HG03354 (cell line): ENCODE data around the gene SETD3.

Source experiments
- ATAC-seq: cut with Tn5 transposase; IDR thresholded peaks from one replicate; pipeline ENCODE4 v1.9.1; 2021; ENCODE audit warnings: mild to moderate bottlenecking; ENCODE audit not compliant: unreplicated experiment, poor library complexity, severe bottlenecking

SETD3 gene

GRCh38 chr14:99380991-99381687 is 99.5 kb downstream of the SETD3 start:
- ATAC-seq = no peak

GRCh38 chr14:99380402-99380801 is 100.3 kb downstream of the SETD3 start:
- no peak for ATAC-seq

GRCh38 chr14:99378782-99379214 is 101.9 kb downstream of the SETD3 start:
- no peak for ATAC-seq

- no peak for ATAC-seq
Observed at GRCh38 chr14:99377951-99378350, 102.7 kb downstream of the SETD3 start.

- ATAC-seq = no peak
Observed at GRCh38 chr14:99374964-99375363, 105.7 kb downstream of the SETD3 start.

- no peak for ATAC-seq
Observed at GRCh38 chr14:99363616-99364290, 116.9 kb downstream of the SETD3 start.

GRCh38 chr14:99363051-99363450 is 117.6 kb downstream of the SETD3 start:
- ATAC-seq = no peak

GRCh38 chr14:99361596-99362215 is 119.0 kb downstream of the SETD3 start:
- ATAC-seq = no peak

- ATAC-seq = no peak
Observed at GRCh38 chr14:99360774-99361595, 119.7 kb downstream of the SETD3 start.

GRCh38 chr14:99359906-99360305 is 120.8 kb downstream of the SETD3 start:
- no peak for ATAC-seq

GRCh38 chr14:99357916-99358390 is 122.7 kb downstream of the SETD3 start:
- no peak for ATAC-seq

GRCh38 chr14:99357151-99357915 is 123.3 kb downstream of the SETD3 start:
- ATAC-seq = no peak

GRCh38 chr14:99356031-99356608 is 124.5 kb downstream of the SETD3 start:
- ATAC-seq = no peak

- ATAC-seq = no peak
Observed at GRCh38 chr14:99354166-99354875, 126.3 kb downstream of the SETD3 start.

- ATAC-seq = no peak
Observed at GRCh38 chr14:99352688-99353280, 127.9 kb downstream of the SETD3 start.

- ATAC-seq = no peak
Observed at GRCh38 chr14:99351166-99352007, 129.3 kb downstream of the SETD3 start.

GRCh38 chr14:99350751-99351150 is 129.9 kb downstream of the SETD3 start:
- ATAC-seq = no peak
